Breast epithelium (tissue), 3 donors: ENCODE data around the gene ZDBF2.

ENCODE experiments used
- CTCF ChIP-seq, 3 donors: fragments of 450-650 bp; IDR thresholded peaks; one replicate each; pipeline ENCODE4 v1.5.1; 2016 to 2017; ENCODE audit warnings: antibody characterized with exemption in 3 of 3, mild to moderate bottlenecking in 3 of 3, moderate library complexity in 3 of 3
- POLR2A ChIP-seq: fragments of 450-650 bp; IDR thresholded peaks from one replicate; pipeline ENCODE4 v1.6.1; 2016; ENCODE audit warnings: antibody characterized with exemption, mild to moderate bottlenecking, moderate library complexity
- POLR2AphosphoS5 ChIP-seq, 3 donors: sonication (generic); formaldehyde crosslinking; IDR thresholded peaks; one replicate each; pipeline ENCODE4 v1.6.1; 2017; ENCODE audit warnings: antibody characterized with exemption in 3 of 3

- TF ChIP-seq CTCF (IDR thresholded peaks at IDR 0.05): no peak
- no peak for TF ChIP-seq POLR2A
- TF ChIP-seq POLR2AphosphoS5 (IDR thresholded peaks at IDR 0.05): no peak
Measured at GRCh38 chr2:206255003-206255402, 19.5 kb upstream of the ZDBF2 start.
